Measurements from ENCODE around the gene PCGF2. TPM values are rescaled to one million over a fixed set of nuclear protein-coding genes. Genes with fewer than 3 reads are reported as not detected.

The PCGF2 gene
- total RNA-seq, 1 donor from 2014 or later = 79.4 TPM

GRCh38 chr17:38705523-38705802, 42.7 kb downstream of the PCGF2 start:
- Mint-ChIP-seq H3K27ac (ENCODE audit: unreplicated experiment) (no peak overlapping the region), H3K36me3 (ENCODE audit: low read depth, unreplicated experiment) (peaks cover 18% of the 10 kb centered on the region), H3K4me3 (ENCODE audit: unreplicated experiment) (no peak overlapping the region), H3K27me3 (ENCODE audit: unreplicated experiment) (peaks cover 26% of the 10 kb centered on the region), H3K4me1 (ENCODE audit: unreplicated experiment) (peaks cover 38% of the 10 kb centered on the region), H3K9me3 (ENCODE audit: unreplicated experiment) (no peaks in the 10 kb centered on the region)
- DNase-seq (ENCODE audit: low spot score) = peak; percentile 26
- TF ChIP-seq, protein P1, sequence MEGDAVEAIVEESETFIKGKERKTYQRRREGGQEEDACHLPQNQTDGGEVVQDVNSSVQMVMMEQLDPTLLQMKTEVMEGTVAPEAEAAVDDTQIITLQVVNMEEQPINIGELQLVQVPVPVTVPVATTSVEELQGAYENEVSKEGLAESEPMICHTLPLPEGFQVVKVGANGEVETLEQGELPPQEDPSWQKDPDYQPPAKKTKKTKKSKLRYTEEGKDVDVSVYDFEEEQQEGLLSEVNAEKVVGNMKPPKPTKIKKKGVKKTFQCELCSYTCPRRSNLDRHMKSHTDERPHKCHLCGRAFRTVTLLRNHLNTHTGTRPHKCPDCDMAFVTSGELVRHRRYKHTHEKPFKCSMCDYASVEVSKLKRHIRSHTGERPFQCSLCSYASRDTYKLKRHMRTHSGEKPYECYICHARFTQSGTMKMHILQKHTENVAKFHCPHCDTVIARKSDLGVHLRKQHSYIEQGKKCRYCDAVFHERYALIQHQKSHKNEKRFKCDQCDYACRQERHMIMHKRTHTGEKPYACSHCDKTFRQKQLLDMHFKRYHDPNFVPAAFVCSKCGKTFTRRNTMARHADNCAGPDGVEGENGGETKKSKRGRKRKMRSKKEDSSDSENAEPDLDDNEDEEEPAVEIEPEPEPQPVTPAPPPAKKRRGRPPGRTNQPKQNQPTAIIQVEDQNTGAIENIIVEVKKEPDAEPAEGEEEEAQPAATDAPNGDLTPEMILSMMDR (IDR thresholded peaks at IDR 0.05; ENCODE audit: unreplicated experiment) = no peak

GRCh38 chr17:38704606-38705522, 43.3 kb downstream of the PCGF2 start, which contains the start of gene MLLT6:
Gene MLLT6, plus strand, starts transcription at chr17:38705273. Its CDS starts 360 bp downstream, at chr17:38705633.
- Mint-ChIP-seq H3K36me3 (ENCODE audit: low read depth, unreplicated experiment) (peaks cover 12% of the 10 kb centered on the region), H3K9me3 (ENCODE audit: unreplicated experiment) (no peaks in the 10 kb centered on the region), H3K27me3 (ENCODE audit: unreplicated experiment) (peaks cover 26% of the 10 kb centered on the region), H3K4me1 (ENCODE audit: unreplicated experiment) (peaks cover 40% of the 10 kb centered on the region), H3K27ac (ENCODE audit: unreplicated experiment) (peak within 1 kb of the TSS; percentile 92), H3K4me3 (ENCODE audit: unreplicated experiment) (peak within 1 kb of the TSS; percentile 94)
- TF ChIP-seq, protein P1 (IDR thresholded peaks at IDR 0.05; ENCODE audit: unreplicated experiment) = no peak
- DNase-seq (ENCODE audit: low spot score) = peak; percentile 58

DNA sequence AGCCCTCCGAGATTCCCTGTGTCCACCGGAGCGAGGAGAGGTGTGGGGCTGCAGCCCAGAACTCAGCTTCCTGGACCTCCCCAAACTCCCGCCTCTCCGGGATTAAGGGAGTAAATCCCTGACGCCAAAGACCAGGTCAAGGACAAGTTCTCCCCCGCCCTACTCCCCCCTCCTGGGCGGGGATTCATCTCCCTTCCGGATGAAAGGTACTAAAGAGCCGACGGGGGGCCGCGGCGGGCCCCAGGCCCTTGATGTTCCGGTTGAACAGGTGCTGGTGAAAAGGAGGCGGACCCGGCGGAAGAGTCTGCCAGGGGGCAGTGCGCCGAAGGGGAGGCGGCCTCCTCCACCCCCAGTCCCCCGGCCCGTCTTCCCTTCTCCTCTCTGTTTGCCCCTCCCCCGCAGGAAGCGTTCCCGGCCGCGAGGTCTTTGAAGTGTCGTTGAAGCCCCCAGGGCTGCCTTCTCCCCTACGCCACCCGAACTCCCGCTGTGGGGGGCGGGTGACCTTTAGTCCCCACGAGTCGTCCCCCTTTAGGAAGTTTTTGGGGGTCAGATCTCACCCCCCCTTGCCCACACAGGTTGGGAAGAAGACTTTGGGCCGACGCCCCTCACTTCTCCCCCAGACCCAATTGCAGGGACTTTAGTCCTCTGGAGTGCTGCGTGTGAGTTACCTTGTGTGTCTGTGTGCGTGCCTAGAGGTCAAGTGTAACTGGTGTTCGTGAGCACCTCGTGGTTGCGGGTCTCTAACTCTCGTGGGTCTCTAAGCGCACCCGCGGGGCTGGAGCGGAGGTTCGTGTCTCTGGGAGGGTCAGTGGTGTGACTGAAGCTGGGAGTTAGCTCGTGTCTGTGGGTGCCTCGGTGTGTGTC, 44.2 kb downstream of the PCGF2 start:
- peaks cover 47% of the 10 kb centered on the region for H3K4me1 Mint-ChIP-seq (ENCODE audit: unreplicated experiment)

DNA sequence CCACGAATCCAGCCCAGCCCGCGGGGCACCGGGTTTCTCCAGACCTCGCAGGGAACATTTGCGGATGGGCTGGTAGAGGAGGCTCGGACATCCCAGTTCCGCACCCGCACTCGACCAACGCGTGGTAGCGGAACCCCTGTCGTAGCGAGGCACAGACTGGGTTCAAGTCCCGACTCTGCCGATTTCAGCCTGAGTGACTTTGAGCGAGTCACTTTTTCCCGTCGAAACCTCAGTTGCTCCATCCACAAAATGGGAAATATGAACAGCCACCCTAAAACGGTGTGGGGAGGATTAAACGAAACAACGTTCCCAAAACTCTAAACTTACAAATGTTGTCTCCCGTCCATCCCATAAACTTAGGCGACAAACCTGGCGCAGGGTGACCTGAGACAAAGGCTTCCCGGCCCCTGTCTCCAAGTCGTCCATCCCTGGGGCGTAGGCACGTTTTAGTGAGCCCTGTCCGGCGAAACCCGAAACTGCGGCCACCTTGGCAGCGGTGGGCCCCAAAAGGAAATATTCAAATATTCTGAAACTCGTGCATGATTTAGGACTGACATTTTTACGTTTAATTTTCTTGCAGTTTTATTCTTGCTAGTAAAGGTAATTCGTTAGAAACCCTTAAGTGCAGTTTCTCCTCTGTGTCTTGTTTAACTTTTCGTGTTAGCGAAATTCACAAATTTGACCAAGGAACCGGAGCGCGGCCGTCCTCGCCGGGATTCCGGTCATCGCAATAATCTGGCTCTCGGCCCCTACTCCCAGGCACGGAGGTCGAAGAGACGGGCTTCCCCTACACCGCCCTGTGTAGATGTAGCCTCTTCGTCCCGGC, 45.0 kb downstream of the PCGF2 start:
- Mint-ChIP-seq H3K4me3 (ENCODE audit: unreplicated experiment) (peak overlapping the region; percentile 82), H3K9me3 (ENCODE audit: unreplicated experiment) (no peaks in the 10 kb centered on the region), H3K27me3 (ENCODE audit: unreplicated experiment) (peaks cover 26% of the 10 kb centered on the region), H3K4me1 (ENCODE audit: unreplicated experiment) (peaks cover 51% of the 10 kb centered on the region), H3K36me3 (ENCODE audit: low read depth, unreplicated experiment) (peaks cover 7% of the 10 kb centered on the region), H3K27ac (ENCODE audit: unreplicated experiment) (peak overlapping the region; percentile 13)
- no peak for DNase-seq (ENCODE audit: low spot score)
- TF ChIP-seq, protein P1 (IDR thresholded peaks at IDR 0.05; ENCODE audit: unreplicated experiment) = no peak

More for the DNA sequence above, 44.2 kb downstream of the PCGF2 start:
- Mint-ChIP-seq H3K9me3 (ENCODE audit: unreplicated experiment) (no peaks in the 10 kb centered on the region), H3K4me3 (ENCODE audit: unreplicated experiment) (peak overlapping the region; percentile 94), H3K27me3 (ENCODE audit: unreplicated experiment) (peaks cover 26% of the 10 kb centered on the region), H3K27ac (ENCODE audit: unreplicated experiment) (peak overlapping the region; percentile 92), H3K36me3 (ENCODE audit: low read depth, unreplicated experiment) (peaks cover 7% of the 10 kb centered on the region)
- TF ChIP-seq, protein P1 (IDR thresholded peaks at IDR 0.05; ENCODE audit: unreplicated experiment) = no peak
- DNase-seq (ENCODE audit: low spot score) = peak; percentile 65

All from endothelial cell (in vitro differentiated cells).